Measurements from ENCODE around the gene CALML4.
A peak's percentile ranks its signal among the peaks of the same experiment; 100 is the strongest.
"Not testable (repeated sequence)": the region's sequence is repeated elsewhere in the genome, so short reads cannot be mapped to it uniquely, and the experiment has no call there.

CALML4 gene

DNA sequence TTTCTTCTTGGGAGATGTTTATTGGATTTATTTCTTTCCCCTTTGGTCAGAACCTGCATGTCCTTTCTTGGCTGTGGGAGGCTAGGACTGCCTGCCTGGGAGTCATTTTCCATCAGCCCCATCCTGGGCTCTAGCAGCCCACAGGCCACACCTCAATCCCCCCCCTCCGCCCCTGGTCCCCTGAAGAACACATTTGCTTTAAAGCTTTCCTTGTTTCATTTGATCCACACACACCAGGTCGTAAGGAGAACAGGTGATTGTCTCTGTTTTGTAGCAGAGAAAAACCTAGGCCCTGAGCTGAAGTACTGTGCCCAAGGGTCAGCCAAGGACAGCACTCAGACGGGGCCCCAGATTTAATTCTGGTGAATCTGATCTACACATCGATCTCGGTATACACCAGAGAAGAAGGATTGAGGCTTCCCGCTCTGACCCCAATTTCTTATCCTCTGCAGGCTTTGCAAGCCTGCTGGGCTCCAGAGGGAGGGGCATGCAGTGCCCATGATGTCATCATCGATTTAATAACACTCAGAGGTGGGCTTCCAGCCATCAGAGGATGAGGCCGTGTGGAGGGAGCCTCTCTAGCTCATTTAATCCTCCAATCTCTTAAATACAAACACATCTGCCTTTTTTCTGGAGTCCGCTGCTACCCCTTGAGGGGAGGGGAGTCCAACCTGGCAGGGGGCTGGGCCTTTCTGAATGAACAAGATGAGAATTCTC lies 26.1 kb upstream of the CALML4 start:
- Histone ChIP-seq H3K9me3 (ENCODE audit: insufficient read depth, low read depth, low read length) (no peaks in the 10 kb centered on the region), H3K9ac (ENCODE audit: low read depth, low read length) (no peak overlapping the region), H3K4me3 (ENCODE audit: low read length) (no peak overlapping the region), H3K36me3 (ENCODE audit: insufficient read depth, low read depth, low read length) (no peaks in the 10 kb centered on the region), H3K4me1 (ENCODE audit: insufficient read depth, low read length) (peaks cover 11% of the 10 kb centered on the region), H3K27ac (ENCODE audit: low read length) (no peak overlapping the region), H3K27me3 (ENCODE audit: insufficient read depth, low read length) (no peaks in the 10 kb centered on the region; the same call in 1 of the 2 replicates)

DNA sequence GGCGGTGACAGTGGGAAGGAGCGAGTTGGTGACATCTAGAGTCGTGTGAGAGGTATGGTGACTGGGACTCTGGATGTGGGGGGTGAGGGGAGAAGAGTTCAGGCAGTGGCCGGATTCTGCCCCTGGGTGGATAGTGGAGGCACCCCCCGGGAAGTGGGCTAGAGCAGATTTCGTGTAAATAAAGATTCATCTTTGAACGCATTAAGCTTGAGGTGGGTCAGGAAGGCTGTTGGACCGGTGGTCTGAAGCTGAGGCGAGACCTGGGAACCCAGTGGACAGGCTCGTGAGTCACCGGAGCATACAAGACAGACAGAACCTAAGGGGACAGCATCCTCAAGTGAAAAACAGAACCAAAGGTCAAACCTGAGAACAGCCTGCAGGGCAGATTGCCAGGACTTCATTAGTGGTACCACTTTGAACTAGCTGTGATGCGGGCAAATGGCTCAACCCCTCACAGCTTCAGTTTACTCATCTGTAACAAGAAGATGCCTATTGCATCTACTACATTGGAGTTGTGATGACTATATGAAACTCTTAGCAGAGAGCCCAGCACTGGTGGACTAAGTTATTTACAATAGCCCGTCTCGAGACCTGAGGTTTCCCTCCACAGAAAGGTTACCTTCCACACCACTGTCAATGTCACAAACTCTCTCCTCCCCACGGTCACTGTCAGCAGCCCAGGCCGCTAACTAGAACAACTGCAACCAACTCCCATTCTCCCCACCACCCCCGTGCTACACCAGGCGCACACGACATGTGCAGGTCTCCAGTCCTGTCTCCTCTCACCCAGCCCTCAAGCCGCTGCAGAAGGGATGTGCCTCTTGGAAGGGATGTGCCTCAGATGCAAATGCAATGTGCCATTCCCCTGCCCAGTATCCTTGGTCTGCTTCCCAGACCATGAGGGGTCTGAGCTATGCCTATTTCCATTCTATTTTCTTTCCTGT lies 25.3 kb upstream of the CALML4 start:
- H3K27ac ChIP-seq (ENCODE audit: low read length): no peak overlapping the region
- peak overlapping the region; percentile 88 for H3K4me3 ChIP-seq (ENCODE audit: low read length)
- H3K36me3 ChIP-seq (ENCODE audit: insufficient read depth, low read depth, low read length): no peaks in the 10 kb centered on the region
- H3K4me1 ChIP-seq (ENCODE audit: insufficient read depth, low read length): peaks cover 11% of the 10 kb centered on the region
- peak overlapping the region; percentile 73; the same call in 1 of the 2 replicates for H3K9ac ChIP-seq (ENCODE audit: low read depth, low read length)
- no peaks in the 10 kb centered on the region for H3K9me3 ChIP-seq (ENCODE audit: insufficient read depth, low read depth, low read length)
- no peaks in the 10 kb centered on the region; the same call in 1 of the 2 replicates for H3K27me3 ChIP-seq (ENCODE audit: insufficient read depth, low read length)

DNA sequence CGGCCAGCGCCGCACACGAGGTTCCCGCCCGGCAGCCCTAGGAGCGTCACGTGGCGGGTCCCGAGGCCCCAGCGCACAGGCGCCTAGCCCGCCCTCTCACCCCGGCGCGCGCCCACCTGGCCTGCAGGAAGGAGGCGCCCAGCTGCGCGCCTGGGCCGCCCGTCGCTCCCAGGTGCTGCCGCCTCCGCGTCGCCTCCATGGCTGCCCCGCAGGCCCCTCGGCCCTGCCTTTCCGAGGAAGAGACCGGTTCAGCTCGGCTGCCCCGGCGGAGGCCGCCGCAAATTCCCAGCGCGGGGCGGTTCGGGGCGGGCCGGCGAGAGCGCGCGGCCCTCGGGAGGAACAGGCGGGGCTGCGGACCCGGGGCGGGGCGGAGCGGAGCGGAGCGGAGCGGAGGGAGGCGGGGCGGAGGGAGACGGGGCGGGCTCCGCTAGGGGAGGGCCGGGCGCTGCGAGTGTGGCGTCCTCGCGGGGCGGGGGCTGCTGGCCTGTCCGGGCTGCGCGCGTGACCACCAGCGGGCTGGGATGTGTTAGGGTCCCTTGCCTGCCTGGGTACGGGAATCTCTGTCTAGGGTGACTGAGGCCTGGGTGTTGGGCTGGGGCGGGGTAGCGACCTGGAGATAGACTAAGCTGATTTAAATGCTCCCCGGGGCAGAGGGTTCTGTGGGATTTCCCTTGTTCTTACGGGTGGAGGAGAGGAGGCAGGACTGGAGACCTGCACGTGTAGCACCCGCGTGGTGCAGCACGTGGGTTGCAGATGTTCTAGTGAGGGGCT lies 24.4 kb upstream of the CALML4 start, which contains the start of gene CLN6:
CLN6 (minus strand) TSS at position 343 of the 771 bp plus-strand sequence; CDS start at position 199, 144 bp downstream.
- Histone ChIP-seq H3K27me3 (ENCODE audit: insufficient read depth, low read length) (no peaks in the 10 kb centered on the region; the same call in 1 of the 2 replicates), H3K27ac (ENCODE audit: low read length) (peak within 1 kb of the TSS; percentile 39), H3K4me1 (ENCODE audit: insufficient read depth, low read length) (peaks cover 11% of the 10 kb centered on the region), H3K9ac (ENCODE audit: low read depth, low read length) (peak within 1 kb of the TSS; percentile 87), H3K36me3 (ENCODE audit: insufficient read depth, low read depth, low read length) (no peaks in the 10 kb centered on the region; the same call in 1 of the 2 replicates), H3K4me3 (ENCODE audit: low read length) (peak within 1 kb of the TSS; percentile 88), H3K9me3 (ENCODE audit: insufficient read depth, low read depth, low read length) (no peaks in the 10 kb centered on the region)

DNA sequence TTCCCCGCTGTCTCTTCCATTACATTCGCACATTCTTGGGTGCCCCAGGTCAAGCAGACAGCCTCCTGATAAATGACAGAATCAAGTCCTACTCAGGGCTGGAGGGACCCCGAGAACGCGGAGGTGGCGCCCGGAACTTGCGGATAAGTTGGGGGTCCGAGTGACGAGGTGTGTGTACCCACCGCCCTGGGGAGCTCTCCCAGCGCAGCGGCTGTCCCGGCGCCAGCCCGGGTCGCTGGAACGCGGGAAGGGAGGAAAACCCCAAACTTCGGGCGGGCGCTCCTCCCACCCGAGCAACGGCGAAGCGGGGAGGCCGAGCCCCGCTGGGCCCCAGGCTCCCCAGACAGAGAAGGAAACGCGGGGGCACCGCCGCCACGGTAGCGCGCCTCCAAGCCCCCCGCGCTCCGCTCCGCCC lies 23.8 kb upstream of the CALML4 start:
- Histone ChIP-seq H3K27me3 (ENCODE audit: insufficient read depth, low read length) (no peaks in the 10 kb centered on the region; the same call in 1 of the 2 replicates), H3K9ac (ENCODE audit: low read depth, low read length) (peak overlapping the region; percentile 87), H3K4me1 (ENCODE audit: insufficient read depth, low read length) (peaks cover 11% of the 10 kb centered on the region), H3K27ac (ENCODE audit: low read length) (peak overlapping the region; percentile 39), H3K4me3 (ENCODE audit: low read length) (peak overlapping the region; percentile 88), H3K9me3 (ENCODE audit: insufficient read depth, low read depth, low read length) (no peaks in the 10 kb centered on the region; the same call in 1 of the 2 replicates), H3K36me3 (ENCODE audit: insufficient read depth, low read depth, low read length) (no peaks in the 10 kb centered on the region; the same call in 1 of the 2 replicates)

DNA sequence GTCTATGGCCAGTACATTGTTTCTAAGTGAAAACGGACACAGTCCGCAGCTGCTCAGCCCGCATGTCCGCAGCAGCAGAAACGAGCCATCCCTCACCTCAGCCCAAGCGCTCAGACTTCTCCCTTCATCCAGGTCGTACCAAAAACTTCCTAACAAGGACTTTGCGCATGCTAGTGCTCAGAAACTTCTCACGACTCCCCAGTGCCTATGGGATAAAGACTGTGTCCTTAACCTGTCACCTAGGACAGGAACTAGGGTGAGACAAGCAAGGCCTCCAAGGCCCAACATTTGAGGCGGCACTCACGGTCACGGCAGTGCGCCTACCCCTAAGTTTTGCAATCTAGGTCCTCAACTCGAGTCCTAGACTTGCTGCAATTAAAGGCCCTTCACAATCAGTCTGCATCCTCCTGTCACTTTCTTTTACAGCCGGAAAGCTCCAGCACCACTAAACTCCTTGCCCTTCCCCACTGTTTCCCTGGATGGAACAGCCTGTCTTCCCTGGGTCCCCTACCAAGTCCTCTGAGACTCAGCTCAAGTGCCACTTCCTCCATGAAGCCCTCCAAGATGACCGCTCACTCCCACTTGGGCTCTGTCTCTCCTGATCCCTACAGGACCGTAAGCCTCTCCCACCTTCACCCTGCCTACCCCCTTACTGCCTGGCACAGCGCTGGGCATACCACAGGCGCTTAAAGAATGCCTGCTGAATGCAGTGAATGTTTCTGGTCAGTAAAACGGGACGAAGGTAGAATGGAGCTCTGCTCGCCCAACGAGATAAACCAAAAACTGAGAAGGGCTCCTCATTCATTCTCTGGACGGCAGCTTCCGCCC lies 23.2 kb upstream of the CALML4 start:
- Histone ChIP-seq H3K4me1 (ENCODE audit: insufficient read depth, low read length) (peaks cover 11% of the 10 kb centered on the region), H3K27me3 (ENCODE audit: insufficient read depth, low read length) (no peaks in the 10 kb centered on the region; the same call in 1 of the 2 replicates), H3K27ac (ENCODE audit: low read length) (no peak overlapping the region), H3K9me3 (ENCODE audit: insufficient read depth, low read depth, low read length) (peaks cover under 1% of the 10 kb centered on the region), H3K36me3 (ENCODE audit: insufficient read depth, low read depth, low read length) (no peaks in the 10 kb centered on the region; the same call in 1 of the 2 replicates), H3K9ac (ENCODE audit: low read depth, low read length) (peak overlapping the region; percentile 87), H3K4me3 (ENCODE audit: low read length) (peak overlapping the region; percentile 88)

DNA sequence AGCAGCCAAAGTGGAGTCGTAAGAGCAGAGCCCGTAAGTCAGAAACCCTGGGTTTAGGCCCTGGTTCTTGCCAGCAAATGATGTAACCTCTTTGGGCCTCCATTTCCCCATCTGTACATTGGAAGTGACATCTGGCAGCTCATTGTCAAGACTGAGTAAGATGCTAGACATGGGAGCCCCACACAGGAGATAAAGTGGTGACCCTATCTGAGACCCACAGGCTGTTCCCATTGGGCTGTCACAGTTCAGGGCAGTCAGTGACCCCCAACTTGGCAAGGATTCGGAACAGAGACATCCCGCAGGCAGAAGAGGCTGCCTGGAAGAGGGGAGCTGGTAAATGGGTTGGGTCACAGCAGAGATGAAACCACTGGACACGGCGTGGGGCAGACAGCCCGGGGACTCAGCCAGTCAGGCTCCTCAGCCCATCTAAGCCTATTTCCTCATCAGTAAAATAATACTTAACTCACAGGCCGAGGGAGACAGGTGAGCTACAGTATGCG lies 22.6 kb upstream of the CALML4 start:
- H3K27ac ChIP-seq (ENCODE audit: low read length): no peak overlapping the region
- peak overlapping the region; percentile 87; the same call in 1 of the 2 replicates for H3K9ac ChIP-seq (ENCODE audit: low read depth, low read length)
- H3K27me3 ChIP-seq (ENCODE audit: insufficient read depth, low read length): no peaks in the 10 kb centered on the region; the same call in 1 of the 2 replicates
- peaks cover 3% of the 10 kb centered on the region for H3K36me3 ChIP-seq (ENCODE audit: insufficient read depth, low read depth, low read length)
- H3K4me3 ChIP-seq (ENCODE audit: low read length): peak overlapping the region; percentile 88
- peaks cover 11% of the 10 kb centered on the region for H3K4me1 ChIP-seq (ENCODE audit: insufficient read depth, low read length)
- H3K9me3 ChIP-seq (ENCODE audit: insufficient read depth, low read depth, low read length): peaks cover 6% of the 10 kb centered on the region

DNA sequence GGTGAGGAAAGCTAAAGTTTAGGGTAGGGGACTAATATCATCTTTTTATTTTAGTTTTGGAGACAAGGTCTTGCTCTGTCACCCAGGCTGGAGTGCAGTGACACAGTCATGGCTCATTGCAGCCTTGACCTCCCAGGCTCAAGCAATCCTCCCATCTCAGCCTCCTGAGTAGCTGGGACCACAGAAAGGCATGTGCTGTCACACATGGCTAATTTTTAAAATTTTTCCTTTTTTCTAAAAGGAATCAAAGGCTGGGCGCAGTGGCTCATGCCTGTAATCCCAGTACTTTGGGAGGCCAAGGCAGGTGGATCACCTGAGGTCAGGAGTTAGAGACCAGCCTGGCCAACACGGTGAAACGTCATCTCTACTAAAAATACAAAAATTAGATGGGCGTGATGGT lies 20.3 kb upstream of the CALML4 start:
- not testable (repeated sequence) for H3K9me3 ChIP-seq (ENCODE audit: insufficient read depth, low read depth, low read length); H3K9ac ChIP-seq (ENCODE audit: low read depth, low read length); H3K4me3 ChIP-seq (ENCODE audit: low read length); H3K36me3 ChIP-seq (ENCODE audit: insufficient read depth, low read depth, low read length); H3K27ac ChIP-seq (ENCODE audit: low read length); H3K27me3 ChIP-seq (ENCODE audit: insufficient read depth, low read length)
- H3K4me1 ChIP-seq (ENCODE audit: insufficient read depth, low read length): peaks cover 11% of the 10 kb centered on the region

DNA sequence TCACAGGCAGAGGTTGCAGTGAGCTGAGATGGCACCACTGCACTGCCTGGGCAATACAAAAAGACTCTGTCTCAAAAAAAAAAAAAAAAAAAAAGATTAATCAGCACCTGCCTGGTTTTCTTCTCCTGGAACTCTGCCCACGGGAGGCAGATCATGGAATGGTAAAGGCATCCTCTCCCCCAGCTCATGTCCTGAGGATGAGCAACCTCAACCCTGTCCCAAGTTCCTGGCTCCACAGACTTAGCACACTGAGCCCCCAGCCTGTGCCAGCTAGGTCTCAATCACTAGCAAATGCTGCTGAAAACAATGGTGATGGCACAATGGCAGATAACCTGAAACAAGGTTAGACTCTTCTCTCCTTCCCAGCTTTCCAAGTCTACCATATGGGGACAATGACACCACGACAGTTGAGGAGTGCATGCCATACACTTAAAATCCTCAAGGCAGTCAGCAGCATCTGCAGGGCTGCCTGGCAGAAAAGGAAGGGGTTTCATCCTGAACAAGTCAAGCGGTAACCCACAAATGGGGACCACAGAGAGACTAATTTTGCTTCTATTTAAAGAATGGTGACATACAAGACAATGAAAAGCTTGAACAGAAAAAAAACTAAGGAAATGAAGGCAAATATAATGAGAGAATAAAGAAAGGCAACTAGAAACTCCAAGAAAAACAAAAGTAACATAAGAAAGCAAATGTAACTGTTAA lies 19.6 kb upstream of the CALML4 start:
- peaks cover 3% of the 10 kb centered on the region for H3K36me3 ChIP-seq (ENCODE audit: insufficient read depth, low read depth, low read length)
- no peak overlapping the region for H3K4me3 ChIP-seq (ENCODE audit: low read length)
- H3K27ac ChIP-seq (ENCODE audit: low read length): no peak overlapping the region
- no peaks in the 10 kb centered on the region for H3K27me3 ChIP-seq (ENCODE audit: insufficient read depth, low read length)
- H3K4me1 ChIP-seq (ENCODE audit: insufficient read depth, low read length): peaks cover 11% of the 10 kb centered on the region
- H3K9ac ChIP-seq (ENCODE audit: low read depth, low read length): no peak overlapping the region
- H3K9me3 ChIP-seq (ENCODE audit: insufficient read depth, low read depth, low read length): peaks cover 6% of the 10 kb centered on the region

DNA sequence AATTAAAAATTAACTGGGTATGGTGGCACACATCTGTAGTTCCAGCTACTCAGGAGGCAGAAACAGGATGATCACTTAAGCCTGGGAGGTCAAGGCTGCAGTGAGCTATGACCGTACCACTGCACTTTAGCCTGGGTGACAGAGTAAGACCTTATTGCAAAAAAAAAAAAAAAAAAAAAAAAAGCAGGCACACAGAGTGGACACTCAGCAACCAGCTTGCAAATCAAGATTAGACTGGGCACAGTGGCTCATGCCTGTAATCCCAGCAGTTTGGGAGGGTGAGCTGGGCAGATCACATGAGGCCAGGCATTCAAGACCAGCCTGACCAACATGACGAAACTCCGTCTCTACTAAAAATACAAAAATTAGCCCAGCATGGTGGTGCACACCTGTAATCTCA lies 19.0 kb upstream of the CALML4 start:
- Histone ChIP-seq H3K4me1 (ENCODE audit: insufficient read depth, low read length) (peaks cover 11% of the 10 kb centered on the region), H3K27me3 (ENCODE audit: insufficient read depth, low read length) (no peaks in the 10 kb centered on the region), H3K27ac (ENCODE audit: low read length) (no peak overlapping the region), H3K9me3 (ENCODE audit: insufficient read depth, low read depth, low read length) (peaks cover 6% of the 10 kb centered on the region), H3K36me3 (ENCODE audit: insufficient read depth, low read depth, low read length) (peaks cover 7% of the 10 kb centered on the region), H3K9ac (ENCODE audit: low read depth, low read length) (no peak overlapping the region), H3K4me3 (ENCODE audit: low read length) (no peak overlapping the region)

DNA sequence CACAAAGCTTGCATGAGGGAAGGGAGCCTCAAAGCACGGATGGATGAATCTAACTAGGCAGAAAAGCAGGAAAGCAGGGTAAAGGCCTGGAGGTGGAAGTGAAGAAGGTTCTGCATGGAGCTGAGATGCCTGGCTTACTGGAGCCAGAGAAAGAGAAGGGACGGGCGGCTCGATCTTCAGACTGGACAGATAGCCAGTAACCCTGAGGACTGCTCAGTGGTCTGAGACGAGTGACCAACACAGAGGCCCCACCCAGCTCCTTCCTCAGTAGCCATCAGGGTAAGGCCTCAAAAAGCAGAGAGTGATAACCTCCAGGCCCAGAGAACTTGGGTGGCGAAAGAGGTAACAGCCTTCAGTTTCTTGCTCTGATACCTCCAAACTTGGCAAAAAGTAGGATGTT lies 18.0 kb upstream of the CALML4 start:
- no peak overlapping the region for H3K4me3 ChIP-seq (ENCODE audit: low read length)
- H3K9me3 ChIP-seq (ENCODE audit: insufficient read depth, low read depth, low read length): peaks cover 6% of the 10 kb centered on the region
- H3K9ac ChIP-seq (ENCODE audit: low read depth, low read length): no peak overlapping the region
- peaks cover 17% of the 10 kb centered on the region for H3K36me3 ChIP-seq (ENCODE audit: insufficient read depth, low read depth, low read length)
- peaks cover 6% of the 10 kb centered on the region for H3K4me1 ChIP-seq (ENCODE audit: insufficient read depth, low read length)
- H3K27ac ChIP-seq (ENCODE audit: low read length): no peak overlapping the region
- no peaks in the 10 kb centered on the region for H3K27me3 ChIP-seq (ENCODE audit: insufficient read depth, low read length)
